Karpas-422 (cell line): Measurements from ENCODE around the gene NXPH2. TPM values are rescaled to one million over a fixed set of nuclear protein-coding genes. Genes with fewer than 3 reads are reported as not detected.
"Not testable (repeated sequence)": the region's sequence is repeated elsewhere in the genome, so short reads cannot be mapped to it uniquely, and the experiment has no call there.

Experiments
- DNase-seq: peaks from one replicate; pipeline ENCODE4 v3.0.0-alpha.2; 2015
- H2AFZ ChIP-seq: fragments of 200-600 bp; sonication (generic); 2 replicates; pipeline ENCODE4 v1.6.1; 2014; ENCODE audit warnings: antibody characterized with exemption, low read length, mixed read lengths
- H3K27ac ChIP-seq: fragments of 200-600 bp; sonication (generic); 2 replicates; pipeline ENCODE4 v1.5.1; 2014; ENCODE audit warnings: mild to moderate bottlenecking, low read length, moderate library complexity
- H3K27me3 ChIP-seq: fragments of 200-600 bp; sonication (generic); 2 replicates; pipeline ENCODE4 v1.6.1; 2014; ENCODE audit warnings: low read length, mixed read lengths
- H3K36me3 ChIP-seq: fragments of 200-600 bp; sonication (generic); 2 replicates; pipeline ENCODE4 v1.6.1; 2014; ENCODE audit warnings: low read length, mixed read lengths; ENCODE audit not compliant: insufficient read depth
- H3K4me1 ChIP-seq: fragments of 200-600 bp; sonication (generic); 2 replicates; pipeline ENCODE4 v1.6.1; 2014; ENCODE audit warnings: mild to moderate bottlenecking, low read length, mixed read lengths
- H3K4me2 ChIP-seq: fragments of 200-600 bp; sonication (generic); 2 replicates; pipeline ENCODE4 v1.6.1; 2014; ENCODE audit warnings: low read length, low read depth, mild to moderate bottlenecking; ENCODE audit not compliant: poor library complexity, severe bottlenecking
- H3K4me3 ChIP-seq: fragments of 200-600 bp; sonication (generic); 2 replicates; pipeline ENCODE4 v1.5.1; 2014; ENCODE audit warnings: mild to moderate bottlenecking, antibody characterized with exemption, low read length, mixed read lengths
- H3K79me2 ChIP-seq: fragments of 200-600 bp; sonication (generic); 2 replicates; pipeline ENCODE4 v1.6.1; 2014; ENCODE audit warnings: mild to moderate bottlenecking, low read length, mixed read lengths
- H3K9ac ChIP-seq: fragments of 200-600 bp; sonication (generic); 2 replicates; pipeline ENCODE4 v1.6.0; 2014; ENCODE audit warnings: low read length
- H3K9me2 ChIP-seq: fragments of 200-600 bp; sonication (generic), shearing (Covaris generic); replicated peaks from 2 replicates; pipeline ENCODE4 v1.6.0; 2014; ENCODE audit warnings: mild to moderate bottlenecking, low read length, moderate library complexity; ENCODE audit not compliant: insufficient read depth
- H3K9me3 ChIP-seq: fragments of 300-700, 200-600 bp; sonication (generic); 2 replicates; pipeline ENCODE4 v1.6.1; 2014; ENCODE audit warnings: low read length, mixed read lengths
- H4K20me1 ChIP-seq: fragments of 200-600 bp; sonication (generic); 2 replicates; pipeline ENCODE4 v1.6.1; 2014; ENCODE audit warnings: mild to moderate bottlenecking, antibody characterized with exemption, low read length, low read depth; ENCODE audit not compliant: insufficient read depth
- total RNA-seq: library from RNA; depleted of rRNA; stranded (reverse); fragments of >200 nt; shearing (Covaris generic); gene quantifications from 2 replicates; pipeline ENCODE4 v1.2.3, GENCODE V29; 2014; ENCODE audit warnings: low replicate concordance

The NXPH2 gene
- total RNA-seq, 1 experiment from 2014 or later, result not detected

DNA sequence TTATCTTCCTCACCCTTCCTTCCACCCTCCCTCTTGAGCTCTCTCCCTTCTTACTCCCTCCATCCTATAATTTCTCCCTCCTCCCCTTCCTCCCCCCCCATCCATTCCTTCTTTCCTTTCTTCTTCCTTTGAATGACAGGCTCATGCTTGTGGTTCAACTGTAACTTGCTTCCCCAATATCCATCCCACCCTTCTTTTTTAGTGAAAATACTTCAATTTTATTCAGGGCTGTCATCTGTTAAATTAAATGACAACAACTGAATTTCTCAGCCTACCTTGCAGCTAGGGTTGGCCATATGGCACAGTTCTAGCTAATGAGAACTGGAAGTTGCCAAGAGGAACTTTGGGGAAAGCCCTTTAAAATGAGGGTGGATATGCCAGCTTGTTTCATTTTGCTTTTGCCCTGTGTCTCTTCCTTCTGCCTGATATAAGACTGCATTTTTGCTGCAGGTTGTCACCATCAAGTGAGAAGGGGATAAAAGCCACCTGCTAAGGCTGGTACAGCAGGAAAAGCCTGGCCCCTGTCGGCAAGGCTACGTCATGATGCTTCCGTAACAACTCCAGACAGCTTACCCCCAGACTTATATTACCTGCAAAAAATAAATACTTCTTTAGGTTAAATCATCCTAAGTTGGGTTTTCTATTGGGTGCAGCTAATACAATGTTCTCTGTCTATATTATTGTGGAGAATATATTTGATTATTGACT is 121.8 kb downstream of the NXPH2 start:
- H3K4me2 ChIP-seq, result no peak overlapping the region
- H3K9me3 ChIP-seq, result no peaks in the 10 kb centered on the region
- H3K9me2 ChIP-seq, result no peaks in the 10 kb centered on the region
- DNase-seq, result no peak
- H3K36me3 ChIP-seq, result no peaks in the 10 kb centered on the region
- no peaks in the 10 kb centered on the region for H4K20me1 ChIP-seq
- no peak overlapping the region for H3K4me3 ChIP-seq
- H3K4me1 ChIP-seq, result no peaks in the 10 kb centered on the region
- no peak overlapping the region for H2AFZ ChIP-seq
- H3K79me2 ChIP-seq, result no peaks in the 10 kb centered on the region
- H3K27me3 ChIP-seq, result no peaks in the 10 kb centered on the region
- no peak overlapping the region for H3K9ac ChIP-seq
- no peak overlapping the region for H3K27ac ChIP-seq

DNA sequence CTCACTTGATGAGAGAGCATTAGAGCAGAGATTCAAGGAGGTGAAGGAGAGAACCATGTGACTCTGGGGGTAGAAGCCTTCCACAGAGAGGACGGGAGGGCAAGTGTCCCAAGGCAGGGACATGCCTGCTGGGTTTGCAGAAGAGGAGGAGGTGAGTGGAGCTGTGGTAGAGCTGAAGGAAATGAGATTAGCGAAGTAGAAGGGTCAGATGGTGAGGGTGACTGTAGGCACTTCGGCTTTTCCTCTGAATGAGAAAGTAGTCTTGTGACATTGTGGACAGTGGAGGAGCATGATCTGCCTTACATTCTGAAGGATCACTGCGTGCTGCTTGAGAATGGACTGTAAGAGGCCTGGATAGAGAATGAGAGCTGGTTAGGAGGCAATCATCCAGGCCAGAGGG is 126.0 kb downstream of the NXPH2 start:
- no peaks in the 10 kb centered on the region for H3K79me2 ChIP-seq
- no peaks in the 10 kb centered on the region for H3K36me3 ChIP-seq
- no peaks in the 10 kb centered on the region for H3K4me1 ChIP-seq
- H3K27ac ChIP-seq, result no peak overlapping the region
- H3K4me2 ChIP-seq, result no peak overlapping the region
- no peak overlapping the region for H2AFZ ChIP-seq
- H3K27me3 ChIP-seq, result no peaks in the 10 kb centered on the region
- no peaks in the 10 kb centered on the region for H4K20me1 ChIP-seq
- no peak overlapping the region for H3K9ac ChIP-seq
- H3K9me3 ChIP-seq, result no peaks in the 10 kb centered on the region
- no peaks in the 10 kb centered on the region for H3K9me2 ChIP-seq
- DNase-seq, result no peak
- no peak overlapping the region for H3K4me3 ChIP-seq

DNA sequence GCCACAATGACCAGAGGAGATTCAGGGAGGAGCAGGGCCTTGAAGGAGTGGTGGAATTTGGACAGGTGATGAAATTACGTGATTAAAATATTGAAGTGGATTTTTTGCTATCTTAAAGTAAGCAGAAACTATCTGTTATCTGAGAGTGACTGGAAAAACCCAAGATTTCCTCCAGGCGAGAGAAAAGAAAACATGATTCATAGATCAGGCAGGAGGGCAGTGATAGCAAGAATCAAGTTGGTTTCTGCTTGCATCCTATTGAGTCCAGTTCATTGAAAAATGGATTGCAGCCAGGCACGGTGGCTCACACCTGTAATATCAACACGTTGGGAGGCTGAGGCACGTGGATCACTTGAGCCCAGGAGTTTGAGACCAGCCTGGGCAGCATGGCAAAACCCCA is 127.8 kb downstream of the NXPH2 start:
- Histone ChIP-seq H3K4me2 (no peak overlapping the region), H3K79me2 (no peaks in the 10 kb centered on the region), H4K20me1 (no peaks in the 10 kb centered on the region), H3K27ac (no peak overlapping the region), H3K36me3 (no peaks in the 10 kb centered on the region), H3K27me3 (no peaks in the 10 kb centered on the region), H3K4me1 (no peaks in the 10 kb centered on the region), H3K9me2 (no peaks in the 10 kb centered on the region), H2AFZ (no peak overlapping the region), H3K9me3 (no peaks in the 10 kb centered on the region), H3K4me3 (no peak overlapping the region), H3K9ac (no peak overlapping the region)
- no peak for DNase-seq

DNA sequence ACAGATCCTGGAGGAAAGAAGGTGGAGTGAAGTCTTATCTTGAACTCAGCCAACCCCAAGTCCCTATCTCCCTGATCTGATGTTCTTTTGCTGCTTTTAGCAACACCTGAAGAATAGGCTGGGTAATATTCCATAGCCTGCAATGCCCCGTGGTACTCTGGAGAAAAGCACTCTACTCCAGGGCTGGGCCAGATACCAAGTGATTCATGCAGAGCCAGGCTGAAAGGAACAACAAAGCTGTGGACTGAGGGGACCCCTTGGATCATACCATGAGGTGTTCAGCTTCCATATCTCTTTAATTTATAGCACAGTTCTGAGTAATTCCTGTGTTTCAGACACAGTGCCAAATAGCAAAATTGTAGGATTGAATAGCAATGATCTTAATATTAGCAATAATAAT is 130.6 kb downstream of the NXPH2 start:
- no peaks in the 10 kb centered on the region for H3K27me3 ChIP-seq
- no peak for DNase-seq
- no peak overlapping the region for H3K27ac ChIP-seq
- H3K79me2 ChIP-seq, result no peaks in the 10 kb centered on the region
- no peaks in the 10 kb centered on the region for H3K9me2 ChIP-seq
- H3K36me3 ChIP-seq, result no peaks in the 10 kb centered on the region
- no peak overlapping the region for H2AFZ ChIP-seq
- H3K9ac ChIP-seq, result no peak overlapping the region
- no peak overlapping the region for H3K4me2 ChIP-seq
- no peaks in the 10 kb centered on the region for H3K4me1 ChIP-seq
- H4K20me1 ChIP-seq, result no peaks in the 10 kb centered on the region
- no peak overlapping the region for H3K4me3 ChIP-seq
- no peaks in the 10 kb centered on the region for H3K9me3 ChIP-seq

DNA sequence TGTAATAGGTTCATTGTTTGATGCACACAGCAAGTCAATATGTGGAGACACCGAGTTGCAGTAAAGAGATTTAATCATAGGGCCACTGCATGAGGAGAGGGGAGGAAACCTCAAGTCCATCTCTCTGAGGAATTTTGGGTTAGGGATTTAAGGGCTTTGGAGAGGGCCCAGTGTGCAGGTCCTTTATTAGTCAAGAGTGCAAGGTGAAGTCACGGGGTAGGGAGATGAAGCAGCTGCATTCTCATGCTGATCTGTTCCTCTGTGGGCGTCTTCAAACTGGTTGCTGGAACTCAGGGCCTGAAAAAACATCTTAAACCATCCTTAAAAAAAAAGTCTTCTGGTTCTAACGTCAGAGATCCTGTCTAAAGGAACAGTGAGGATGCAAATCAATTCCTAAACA is 131.6 kb downstream of the NXPH2 start:
- Histone ChIP-seq H3K9ac (no peak overlapping the region), H3K27me3 (no peaks in the 10 kb centered on the region), H3K4me3 (no peak overlapping the region), H2AFZ (no peak overlapping the region), H3K27ac (no peak overlapping the region), H3K9me3 (no peaks in the 10 kb centered on the region), H3K4me2 (no peak overlapping the region), H3K36me3 (no peaks in the 10 kb centered on the region), H3K4me1 (no peaks in the 10 kb centered on the region), H3K9me2 (no peaks in the 10 kb centered on the region), H3K79me2 (no peaks in the 10 kb centered on the region), H4K20me1 (no peaks in the 10 kb centered on the region)
- DNase-seq, result no peak

DNA sequence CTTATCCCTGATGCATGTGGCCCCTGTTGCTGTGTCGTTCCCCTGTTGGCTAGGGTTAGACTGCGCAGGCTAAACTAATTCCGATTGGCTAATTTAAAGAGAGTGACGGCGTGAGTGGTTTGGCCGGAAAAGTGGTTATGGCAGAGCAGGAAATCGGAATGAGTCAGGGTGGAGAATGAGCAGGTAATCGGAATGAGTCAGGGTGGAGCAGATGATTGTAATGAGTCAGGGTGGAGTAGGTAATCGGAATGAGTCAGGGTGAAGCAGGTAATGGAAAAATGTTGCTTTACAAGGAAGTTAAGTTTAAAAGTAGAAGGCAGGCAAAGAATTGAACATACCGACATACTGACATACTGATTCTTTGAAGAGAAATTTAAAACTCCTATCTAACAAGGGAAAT is 135.4 kb downstream of the NXPH2 start:
- H2AFZ ChIP-seq, H3K9me2 ChIP-seq, H3K27ac ChIP-seq, H3K9me3 ChIP-seq, DNase-seq, H3K27me3 ChIP-seq, H3K9ac ChIP-seq, H4K20me1 ChIP-seq, H3K4me3 ChIP-seq, H3K4me2 ChIP-seq, H3K4me1 ChIP-seq, H3K36me3 ChIP-seq, H3K79me2 ChIP-seq: not testable (repeated sequence)

DNA sequence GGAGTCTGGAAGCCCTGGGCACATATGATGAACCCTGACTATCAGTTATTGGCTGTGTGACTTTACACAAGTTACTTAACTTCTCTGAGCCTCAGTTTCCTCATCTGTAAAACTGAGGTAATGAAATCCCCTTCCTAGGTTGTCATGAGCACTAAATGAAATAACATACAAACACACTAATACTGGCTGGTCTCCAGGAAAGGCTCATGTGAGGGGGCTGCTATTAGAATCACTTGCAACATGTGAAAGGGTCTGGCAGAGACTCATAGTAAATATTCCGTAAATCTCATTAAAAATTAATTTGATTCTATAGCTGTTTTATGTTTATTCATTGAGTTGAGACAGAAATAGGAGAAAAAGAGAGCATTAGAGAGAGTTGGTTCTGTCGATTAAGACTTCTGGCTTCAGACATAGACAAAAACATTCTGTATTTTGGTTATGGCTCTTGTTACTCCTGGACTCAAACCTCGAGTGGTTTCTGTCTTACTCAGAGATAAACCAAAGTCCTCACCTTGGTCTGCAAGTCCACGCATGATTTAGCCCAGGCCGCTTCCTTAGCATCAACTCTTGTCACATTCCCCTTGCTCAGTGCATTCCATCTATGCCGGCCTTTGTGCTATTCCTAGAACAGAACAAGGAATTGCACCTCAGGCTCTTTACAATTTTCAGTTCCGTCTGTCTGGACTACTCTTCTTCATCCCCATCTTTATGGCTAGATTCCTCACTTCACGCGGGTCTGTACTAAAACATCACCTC is 139.1 kb downstream of the NXPH2 start:
- no peak overlapping the region for H3K27ac ChIP-seq
- H3K9me2 ChIP-seq, result no peaks in the 10 kb centered on the region
- no peak overlapping the region for H3K9ac ChIP-seq
- no peaks in the 10 kb centered on the region for H4K20me1 ChIP-seq
- H3K9me3 ChIP-seq, result no peaks in the 10 kb centered on the region
- no peaks in the 10 kb centered on the region for H3K27me3 ChIP-seq
- H3K4me1 ChIP-seq, result no peaks in the 10 kb centered on the region
- no peak overlapping the region for H3K4me2 ChIP-seq
- H3K36me3 ChIP-seq, result no peaks in the 10 kb centered on the region
- DNase-seq, result no peak
- no peak overlapping the region for H3K4me3 ChIP-seq
- no peak overlapping the region for H2AFZ ChIP-seq
- H3K79me2 ChIP-seq, result no peaks in the 10 kb centered on the region

DNA sequence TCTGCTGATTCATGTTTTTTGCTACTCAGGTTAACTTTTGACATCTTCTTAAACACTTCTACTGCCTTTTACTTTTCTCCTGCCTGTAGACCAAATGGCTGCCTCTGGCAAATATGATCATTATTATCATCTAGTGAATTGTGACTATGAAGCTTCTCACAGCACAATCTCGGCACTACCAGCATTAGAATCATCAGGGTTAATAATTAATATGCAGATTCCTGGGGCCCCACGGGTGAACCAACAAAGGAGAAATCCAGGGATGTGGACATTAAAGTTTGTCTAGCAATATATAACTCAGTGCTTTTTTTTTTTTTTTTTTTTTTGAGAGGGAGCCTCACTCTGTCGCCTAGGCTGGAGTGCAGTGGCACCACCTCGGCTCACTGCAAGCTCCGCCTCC is 142.5 kb downstream of the NXPH2 start:
- no peaks in the 10 kb centered on the region for H3K27me3 ChIP-seq
- no peaks in the 10 kb centered on the region for H4K20me1 ChIP-seq
- no peak for DNase-seq
- no peaks in the 10 kb centered on the region for H3K4me1 ChIP-seq
- H3K9me3 ChIP-seq, result 0 out of 2 replicates have a peak, but pooled peaks cover 3% of the 10 kb centered on the region
- no peaks in the 10 kb centered on the region for H3K9me2 ChIP-seq
- H3K79me2 ChIP-seq, result no peaks in the 10 kb centered on the region
- no peak overlapping the region for H2AFZ ChIP-seq
- H3K9ac ChIP-seq, result no peak overlapping the region
- H3K27ac ChIP-seq, result no peak overlapping the region
- no peak overlapping the region for H3K4me2 ChIP-seq
- H3K4me3 ChIP-seq, result no peak overlapping the region
- no peaks in the 10 kb centered on the region for H3K36me3 ChIP-seq
